ENCODE data around the gene ZFYVE19. TPM values are rescaled to one million over a fixed set of nuclear protein-coding genes. Genes with fewer than 3 reads are reported as not detected.

ZFYVE19 gene
- total and polyA plus RNA-seq, 2 of the 13 experiments (the other 11 are each of a cell fraction or from before 2014, with no cell fraction given): 23.3 to 44.0 TPM

GRCh38 chr15:40763801-40764628 is 42.9 kb upstream of the ZFYVE19 start, which contains the start of gene GCHFR (continued):
- TF ChIP-seq HMGXB3 (CRISPR knock-in tag; IDR thresholded peaks at IDR 0.05; ENCODE audit: borderline replicate concordance): 0 out of 2 replicates have a peak, but pooled peaks have one; percentile 47
- TF ChIP-seq ZNF263 (CRISPR knock-in tag; IDR thresholded peaks at IDR 0.05): peak; percentile 90
- TF ChIP-seq THYN1 (CRISPR knock-in tag; IDR thresholded peaks at IDR 0.05; ENCODE audit: borderline replicate concordance, low read depth): no peak
- peak; percentile 80 for TF ChIP-seq HNF4G (IDR thresholded peaks at IDR 0.05; ENCODE audit: borderline replicate concordance, low read depth, low read length)
- peak; percentile 74 for TF ChIP-seq HNF4G (CRISPR knock-in tag; IDR thresholded peaks at IDR 0.05; ENCODE audit: borderline replicate concordance, low read depth)
- no peak; a peak in 1 of 4 replicates for TF ChIP-seq KLF16 (CRISPR knock-in tag; IDR thresholded peaks at IDR 0.05)
- 0 out of 2 replicates have a peak, but pooled peaks have one; percentile 68 for TF ChIP-seq CBFB (CRISPR knock-in tag; IDR thresholded peaks at IDR 0.05)

Measured in HepG2 (cell line).